ENCODE measurements around the gene RBMS3.
"Not testable (repeated sequence)": the region's sequence is repeated elsewhere in the genome, so short reads cannot be mapped to it uniquely, and the experiment has no call there.

RBMS3 gene

GRCh38 chr3:29311795-29312194 lies 30.9 kb downstream of the RBMS3 start:
- DNase-seq (ENCODE audit: low read depth, low spot score): no peak

- no peak for DNase-seq (ENCODE audit: low read depth, low spot score)
Measured at GRCh38 chr3:29312395-29312794, 31.5 kb downstream of the RBMS3 start.

- no peak for DNase-seq (ENCODE audit: low read depth, low spot score)
Measured at GRCh38 chr3:29312960-29313452, 32.1 kb downstream of the RBMS3 start.

- no peak for DNase-seq (ENCODE audit: low read depth, low spot score)
Measured at GRCh38 chr3:29313981-29314726, 33.3 kb downstream of the RBMS3 start.

GRCh38 chr3:29314727-29315088 lies 33.8 kb downstream of the RBMS3 start:
- DNase-seq (ENCODE audit: low read depth, low spot score): no peak

GRCh38 chr3:29317659-29318173 lies 36.8 kb downstream of the RBMS3 start:
- DNase-seq (ENCODE audit: low read depth, low spot score): no peak

- no peak for DNase-seq (ENCODE audit: low read depth, low spot score)
Measured at GRCh38 chr3:29318251-29318650, 37.4 kb downstream of the RBMS3 start.

- DNase-seq (ENCODE audit: low read depth, low spot score): no peak
Measured at GRCh38 chr3:29319262-29319661, 38.4 kb downstream of the RBMS3 start.

- no peak for DNase-seq (ENCODE audit: low read depth, low spot score)
Measured at GRCh38 chr3:29319798-29320197, 38.9 kb downstream of the RBMS3 start.

GRCh38 chr3:29322586-29322985 lies 41.7 kb downstream of the RBMS3 start:
- DNase-seq (ENCODE audit: low read depth, low spot score): no peak

GRCh38 chr3:29324180-29324651 lies 43.3 kb downstream of the RBMS3 start:
- DNase-seq (ENCODE audit: low read depth, low spot score): no peak

GRCh38 chr3:29326540-29326939 lies 45.7 kb downstream of the RBMS3 start:
- DNase-seq (ENCODE audit: low read depth, low spot score): not testable (repeated sequence)

- DNase-seq (ENCODE audit: low read depth, low spot score): no peak
Measured at GRCh38 chr3:29329986-29330890, 49.4 kb downstream of the RBMS3 start.

- DNase-seq (ENCODE audit: low read depth, low spot score): no peak
Measured at GRCh38 chr3:29331035-29331434, 50.2 kb downstream of the RBMS3 start.

GRCh38 chr3:29331456-29332194 lies 50.8 kb downstream of the RBMS3 start:
- DNase-seq (ENCODE audit: low read depth, low spot score): no peak

GRCh38 chr3:29332195-29332637 lies 51.3 kb downstream of the RBMS3 start:
- no peak for DNase-seq (ENCODE audit: low read depth, low spot score)

- DNase-seq (ENCODE audit: low read depth, low spot score): no peak
Measured at GRCh38 chr3:29333576-29333975, 52.7 kb downstream of the RBMS3 start.

GRCh38 chr3:29334706-29335105 lies 53.8 kb downstream of the RBMS3 start:
- no peak for DNase-seq (ENCODE audit: low read depth, low spot score)

- DNase-seq (ENCODE audit: low read depth, low spot score): no peak
Measured at GRCh38 chr3:29335438-29335837, 54.6 kb downstream of the RBMS3 start.

- DNase-seq (ENCODE audit: low read depth, low spot score): no peak
Measured at GRCh38 chr3:29335943-29336342, 55.1 kb downstream of the RBMS3 start.

- no peak for DNase-seq (ENCODE audit: low read depth, low spot score)
Measured at GRCh38 chr3:29337565-29337964, 56.7 kb downstream of the RBMS3 start.

GRCh38 chr3:29338377-29338776 lies 57.5 kb downstream of the RBMS3 start:
- no peak for DNase-seq (ENCODE audit: low read depth, low spot score)
